Kidney (tissue), 14 donors: ENCODE results near the gene ACBD6. TPM values are rescaled to one million over a fixed set of nuclear protein-coding genes. Genes with fewer than 3 reads are reported as not detected.

Experiments
- DNase-seq, 5 donors: peaks; one replicate each; pipeline ENCODE4 v3.0.0-alpha.2; 2013 to 2020
- FAIRE-seq: peaks from 2 replicates; lab custom pipeline; 2012; peaks lifted over from hg19 to GRCh38; lab: Jason Lieb, UNC
- H3K27ac ChIP-seq, 2 donors: one replicate each; pipeline ENCODE4 v1.7.0; 2013; ENCODE audit warnings: low read depth in 2 of 2, low read length in 2 of 2, inconsistent platforms in 1 of 2
- H3K27me3 ChIP-seq: one replicate; pipeline ENCODE4 v1.7.1; 2013; ENCODE audit warnings: low read length, inconsistent platforms; ENCODE audit not compliant: control insufficient read depth, insufficient read depth
- H3K36me3 ChIP-seq, 3 donors: one replicate each; pipeline versions ENCODE4 v1.7.0 to v1.7.1; 2013; ENCODE audit warnings: low read length in 3 of 3, control low read depth in 1 of 3, inconsistent platforms in 1 of 3; ENCODE audit not compliant: insufficient read depth in 3 of 3, control insufficient read depth in 2 of 3
- H3K4me1 ChIP-seq, 3 donors: one replicate each; pipeline versions ENCODE4 v1.7.0 to v1.7.1; 2013; ENCODE audit warnings: low read length in 3 of 3, inconsistent platforms in 1 of 3, low read depth in 1 of 3; ENCODE audit not compliant: control insufficient read depth in 2 of 3, insufficient read depth in 2 of 3
- H3K4me3 ChIP-seq, 3 donors: one replicate each; pipeline versions ENCODE4 v1.7.0 to v1.8.1; 2013; ENCODE audit warnings: low read length in 3 of 3, control low read depth in 1 of 3, inconsistent platforms in 1 of 3
- H3K9ac ChIP-seq, 3 donors: one replicate each; pipeline versions ENCODE4 v1.7.0 to v1.7.1; 2013; ENCODE audit warnings: low read length in 3 of 3, control low read depth in 1 of 3, inconsistent platforms in 1 of 3
- H3K9me3 ChIP-seq, 3 donors: one replicate each; pipeline versions ENCODE4 v1.7.0 to v1.7.1; 2013; ENCODE audit warnings: low read length in 3 of 3, control low read depth in 1 of 3, inconsistent platforms in 1 of 3; ENCODE audit not compliant: control insufficient read depth in 2 of 3, insufficient read depth in 1 of 3
- intact Hi-C: fragments of 100-400 bp; cut with DNase I; formaldehyde crosslinking; loops from one replicate; pipeline ENCODE4 v1.11.1; 2022
- polyA plus RNA-seq: library from polyadenylated mRNA; stranded (reverse); fragments of 350-450 nt; fragmentation: Illumina TruSeq; extraction: RNeasy Lipid Tissue Mini Kit (QIAGEN cat#74804); gene quantifications from one replicate; pipeline ENCODE4 v1.2.3, GENCODE V29; 2014; ENCODE audit warnings: low read depth, low replicate concordance; ENCODE audit not compliant: insufficient read depth
- total RNA-seq: library from RNA; stranded (reverse); fragmentation: NEBNext Ultra II Directional; extraction: Animal tissue kit (Norgen Biotek cat#: 25700); gene quantifications from one replicate; pipeline ENCODE4 v1.2.1, GENCODE V29; 2021
- TF ChIP-seq, protein P1 (sequence below): IDR thresholded peaks from 3 replicates; pipeline ENCODE4 v1.5.1; 2012; ENCODE audit warnings: mild to moderate bottlenecking, moderate library complexity, borderline replicate concordance; ENCODE audit not compliant: insufficient read depth; ENCODE audit errors: extremely low read depth
- donor health status: control.
- donor health status: control.
- donor health status: control.
- donor health status: control.
- donor health status: control.
- donor health status: DM: yes; HTN: yes; CAD: no.
- donor health status: Normal renal cell carcinoma (clear cell type).

Gene ACBD6
- total and polyA plus RNA-seq, 2 donors from 2014 or later: 30.9 to 36.4 TPM

DNA sequence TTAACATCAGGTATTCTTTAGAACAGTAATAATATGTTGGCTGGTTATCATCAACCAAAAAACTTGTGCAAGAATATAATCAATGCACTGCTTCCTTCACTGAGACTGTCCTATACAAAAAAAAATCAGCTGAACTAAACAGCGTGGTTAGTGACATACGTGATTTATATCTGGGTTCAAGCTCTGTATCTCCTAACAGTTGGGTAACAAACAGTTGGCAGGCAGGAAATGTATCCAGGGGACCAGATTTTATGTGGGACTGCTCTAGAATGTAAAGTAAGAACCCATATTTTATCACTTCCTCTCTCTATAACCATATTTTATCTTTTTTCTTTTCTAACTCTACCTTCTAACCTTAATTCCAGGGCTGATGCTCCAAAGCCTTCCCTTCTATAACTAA, 8.0 kb downstream of the ACBD6 start:
- no peak overlapping the region for H3K4me3 ChIP-seq
- H3K4me1 ChIP-seq: no peaks in the 10 kb centered on the region
- intact Hi-C loops: no loop called here
- H3K27me3 ChIP-seq: no peaks in the 10 kb centered on the region
- DNase-seq: no peak
- no peak overlapping the region for H3K27ac ChIP-seq
- TF ChIP-seq, protein P1, sequence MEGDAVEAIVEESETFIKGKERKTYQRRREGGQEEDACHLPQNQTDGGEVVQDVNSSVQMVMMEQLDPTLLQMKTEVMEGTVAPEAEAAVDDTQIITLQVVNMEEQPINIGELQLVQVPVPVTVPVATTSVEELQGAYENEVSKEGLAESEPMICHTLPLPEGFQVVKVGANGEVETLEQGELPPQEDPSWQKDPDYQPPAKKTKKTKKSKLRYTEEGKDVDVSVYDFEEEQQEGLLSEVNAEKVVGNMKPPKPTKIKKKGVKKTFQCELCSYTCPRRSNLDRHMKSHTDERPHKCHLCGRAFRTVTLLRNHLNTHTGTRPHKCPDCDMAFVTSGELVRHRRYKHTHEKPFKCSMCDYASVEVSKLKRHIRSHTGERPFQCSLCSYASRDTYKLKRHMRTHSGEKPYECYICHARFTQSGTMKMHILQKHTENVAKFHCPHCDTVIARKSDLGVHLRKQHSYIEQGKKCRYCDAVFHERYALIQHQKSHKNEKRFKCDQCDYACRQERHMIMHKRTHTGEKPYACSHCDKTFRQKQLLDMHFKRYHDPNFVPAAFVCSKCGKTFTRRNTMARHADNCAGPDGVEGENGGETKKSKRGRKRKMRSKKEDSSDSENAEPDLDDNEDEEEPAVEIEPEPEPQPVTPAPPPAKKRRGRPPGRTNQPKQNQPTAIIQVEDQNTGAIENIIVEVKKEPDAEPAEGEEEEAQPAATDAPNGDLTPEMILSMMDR: no peak
- FAIRE-seq: no peak
- no peaks in the 10 kb centered on the region for H3K9me3 ChIP-seq
- H3K9ac ChIP-seq: no peak overlapping the region
- H3K36me3 ChIP-seq: no peaks in the 10 kb centered on the region

DNA sequence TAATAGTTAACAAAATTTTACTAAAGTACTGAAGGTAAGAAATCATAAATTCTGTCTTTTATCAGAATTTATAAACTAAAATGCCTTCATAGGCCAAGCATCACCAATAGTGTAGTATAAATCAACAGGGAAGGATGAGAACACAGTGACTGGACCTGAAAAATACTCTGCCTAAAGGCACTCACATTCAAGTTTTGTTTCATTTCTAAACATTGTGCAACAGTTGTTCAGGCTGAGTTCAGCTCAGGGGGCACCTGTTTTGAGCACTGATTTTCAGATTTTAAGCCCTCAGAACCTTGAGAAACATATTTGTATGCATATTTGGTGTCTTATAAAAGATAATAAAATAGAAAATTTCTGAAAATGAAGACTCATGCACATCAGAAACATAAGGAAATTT, 12.4 kb downstream of the ACBD6 start:
- Histone ChIP-seq H3K4me3 (no peak overlapping the region), H3K27ac (no peak overlapping the region), H3K9me3 (no peaks in the 10 kb centered on the region), H3K9ac (no peak overlapping the region), H3K27me3 (no peaks in the 10 kb centered on the region), H3K4me1 (no peaks in the 10 kb centered on the region), H3K36me3 (peaks cover 0 to 5% (median 1%) of the 10 kb centered on the region in 3 donors)
- FAIRE-seq: no peak
- intact Hi-C loops: no loop called here
- TF ChIP-seq, protein P1: no peak
- DNase-seq: no peak

DNA sequence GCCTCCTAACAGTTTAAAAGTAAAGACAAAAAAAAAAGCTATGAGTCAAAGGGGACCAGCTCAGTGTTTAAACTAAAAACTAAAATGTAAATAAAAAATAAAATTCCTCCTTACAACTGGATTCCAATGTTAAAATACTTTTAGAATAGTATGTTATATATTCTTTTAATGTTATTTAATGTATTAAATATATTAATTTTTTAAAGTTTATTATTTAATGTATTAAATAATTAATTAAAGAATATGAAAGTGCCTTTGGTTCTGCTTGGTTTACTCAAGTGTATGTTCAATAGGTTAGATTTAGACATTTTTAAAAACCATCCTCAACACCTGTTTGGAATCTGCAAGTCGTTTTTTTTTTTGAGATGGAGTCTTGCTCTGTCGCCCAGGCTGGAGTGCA, 13.1 kb downstream of the ACBD6 start:
- Histone ChIP-seq H3K9ac (no peak overlapping the region), H3K9me3 (no peaks in the 10 kb centered on the region), H3K4me3 (no peak overlapping the region), H3K4me1 (no peaks in the 10 kb centered on the region), H3K36me3 (peaks cover 0 to 5% (median 2%) of the 10 kb centered on the region in 3 donors), H3K27me3 (no peaks in the 10 kb centered on the region), H3K27ac (no peak overlapping the region)
- intact Hi-C loops: no loop called here
- TF ChIP-seq, protein P1: no peak
- DNase-seq: no peak
- FAIRE-seq: peak; percentile 54

DNA sequence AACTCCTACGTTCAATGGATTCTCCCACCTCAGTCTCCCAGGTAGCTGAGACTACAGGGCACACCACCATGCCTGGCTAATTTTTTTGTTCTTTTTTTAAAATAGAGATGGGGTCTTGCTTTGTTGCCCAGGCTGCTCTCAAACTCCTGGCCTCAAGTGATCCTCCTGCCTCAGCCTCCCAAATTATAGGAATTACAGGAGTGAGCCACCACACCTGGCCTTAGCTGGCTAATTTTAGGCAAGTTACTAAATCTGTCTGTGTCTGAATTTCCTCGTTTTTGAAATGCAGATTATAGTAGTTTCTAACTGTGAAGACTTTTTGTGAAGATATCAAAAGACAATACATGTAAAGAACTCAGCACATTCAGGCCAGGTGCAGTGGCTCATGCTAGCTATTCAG, 13.7 kb downstream of the ACBD6 start:
- DNase-seq (no peak), FAIRE-seq (no peak)
- Histone ChIP-seq H3K36me3 (peaks cover 0 to 5% (median 2%) of the 10 kb centered on the region in 3 donors), H3K27me3 (no peaks in the 10 kb centered on the region), H3K9ac (no peak overlapping the region), H3K27ac (no peak overlapping the region), H3K4me3 (no peak overlapping the region), H3K9me3 (no peaks in the 10 kb centered on the region), H3K4me1 (no peaks in the 10 kb centered on the region)
- TF ChIP-seq, protein P1: no peak
- intact Hi-C loops: no loop called here
